Measurements from ENCODE around the gene KIF12.

GRCh38 chr9:114098021-114098935 lies 814 bp downstream of the KIF12 start:
- TF ChIP-seq CTCF (conservative IDR thresholded peaks at IDR 0.05; ENCODE audit: low read depth in 2 of 2) = peak in 1 of 2 experiments; percentile 24; a peak in 2 of 4 replicates
- TF ChIP-seq JUNB (IDR thresholded peaks at IDR 0.05; ENCODE audit: unreplicated experiment) = no peak
- no peak for TF ChIP-seq ZNF114 (CRISPR knock-in tag; IDR thresholded peaks at IDR 0.05)
- TF ChIP-seq CREB1 (CRISPR knock-in tag; IDR thresholded peaks at IDR 0.05; ENCODE audit: low read depth) = no peak
- TF ChIP-seq POLR2AphosphoS5 (IDR thresholded peaks at IDR 0.05; ENCODE audit: low read depth) = peak; percentile 35
- TF ChIP-seq EZH2 (IDR thresholded peaks at IDR 0.05; ENCODE audit: low read depth, unreplicated experiment) = no peak
- TF ChIP-seq, protein P1, sequence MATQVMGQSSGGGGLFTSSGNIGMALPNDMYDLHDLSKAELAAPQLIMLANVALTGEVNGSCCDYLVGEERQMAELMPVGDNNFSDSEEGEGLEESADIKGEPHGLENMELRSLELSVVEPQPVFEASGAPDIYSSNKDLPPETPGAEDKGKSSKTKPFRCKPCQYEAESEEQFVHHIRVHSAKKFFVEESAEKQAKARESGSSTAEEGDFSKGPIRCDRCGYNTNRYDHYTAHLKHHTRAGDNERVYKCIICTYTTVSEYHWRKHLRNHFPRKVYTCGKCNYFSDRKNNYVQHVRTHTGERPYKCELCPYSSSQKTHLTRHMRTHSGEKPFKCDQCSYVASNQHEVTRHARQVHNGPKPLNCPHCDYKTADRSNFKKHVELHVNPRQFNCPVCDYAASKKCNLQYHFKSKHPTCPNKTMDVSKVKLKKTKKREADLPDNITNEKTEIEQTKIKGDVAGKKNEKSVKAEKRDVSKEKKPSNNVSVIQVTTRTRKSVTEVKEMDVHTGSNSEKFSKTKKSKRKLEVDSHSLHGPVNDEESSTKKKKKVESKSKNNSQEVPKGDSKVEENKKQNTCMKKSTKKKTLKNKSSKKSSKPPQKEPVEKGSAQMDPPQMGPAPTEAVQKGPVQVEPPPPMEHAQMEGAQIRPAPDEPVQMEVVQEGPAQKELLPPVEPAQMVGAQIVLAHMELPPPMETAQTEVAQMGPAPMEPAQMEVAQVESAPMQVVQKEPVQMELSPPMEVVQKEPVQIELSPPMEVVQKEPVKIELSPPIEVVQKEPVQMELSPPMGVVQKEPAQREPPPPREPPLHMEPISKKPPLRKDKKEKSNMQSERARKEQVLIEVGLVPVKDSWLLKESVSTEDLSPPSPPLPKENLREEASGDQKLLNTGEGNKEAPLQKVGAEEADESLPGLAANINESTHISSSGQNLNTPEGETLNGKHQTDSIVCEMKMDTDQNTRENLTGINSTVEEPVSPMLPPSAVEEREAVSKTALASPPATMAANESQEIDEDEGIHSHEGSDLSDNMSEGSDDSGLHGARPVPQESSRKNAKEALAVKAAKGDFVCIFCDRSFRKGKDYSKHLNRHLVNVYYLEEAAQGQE (IDR thresholded peaks at IDR 0.05; ENCODE audit: unreplicated experiment) = no peak
- TF ChIP-seq EZH2phosphoT487 (IDR thresholded peaks at IDR 0.05; ENCODE audit: unreplicated experiment) = no peak
- no peak for TF ChIP-seq ZNF331 (CRISPR knock-in tag; IDR thresholded peaks at IDR 0.05; ENCODE audit: low read depth)
- TF ChIP-seq ETS1 (IDR thresholded peaks at IDR 0.05) = no peak
- TF ChIP-seq NANOG (IDR thresholded peaks at IDR 0.05; ENCODE audit: borderline replicate concordance) = no peak
